HG03025 (cell line): ENCODE measurements around the gene RIMS3.
"Not testable (repeated sequence)": the region's sequence is repeated elsewhere in the genome, so short reads cannot be mapped to it uniquely, and the experiment has no call there.

Source experiments
- ATAC-seq: cut with Tn5 transposase; IDR thresholded peaks from one replicate; pipeline ENCODE4 v1.9.1; 2021; ENCODE audit warnings: mild to moderate bottlenecking, moderate library complexity; ENCODE audit not compliant: unreplicated experiment, low FRiP score

RIMS3 gene

GRCh38 chr1:40633931-40634376, 31.5 kb downstream of the RIMS3 start:
- ATAC-seq: no peak

- no peak for ATAC-seq
Observed at GRCh38 chr1:40633523-40633922, 32.0 kb downstream of the RIMS3 start.

- no peak for ATAC-seq
Observed at GRCh38 chr1:40630488-40631223, 34.8 kb downstream of the RIMS3 start.

- ATAC-seq: not testable (repeated sequence)
Observed at GRCh38 chr1:40629546-40629945, 35.9 kb downstream of the RIMS3 start.

GRCh38 chr1:40628903-40629292, 36.6 kb downstream of the RIMS3 start:
- ATAC-seq: no peak

- ATAC-seq: no peak
Observed at GRCh38 chr1:40627987-40628902, 37.2 kb downstream of the RIMS3 start.

- no peak for ATAC-seq
Observed at GRCh38 chr1:40626383-40626770, 39.1 kb downstream of the RIMS3 start.

- no peak for ATAC-seq
Observed at GRCh38 chr1:40625476-40626382, 39.8 kb downstream of the RIMS3 start.

GRCh38 chr1:40625076-40625475, 40.4 kb downstream of the RIMS3 start:
- ATAC-seq: no peak

- ATAC-seq: no peak
Observed at GRCh38 chr1:40622936-40623629, 42.4 kb downstream of the RIMS3 start.

- no peak for ATAC-seq
Observed at GRCh38 chr1:40621821-40622450, 43.5 kb downstream of the RIMS3 start.

GRCh38 chr1:40620586-40621210, 44.8 kb downstream of the RIMS3 start:
- ATAC-seq: no peak

- no peak for ATAC-seq
Observed at GRCh38 chr1:40620150-40620549, 45.3 kb downstream of the RIMS3 start.

GRCh38 chr1:40618108-40618507, 47.4 kb downstream of the RIMS3 start:
- no peak for ATAC-seq

GRCh38 chr1:40612345-40612831, 53.1 kb downstream of the RIMS3 start:
- no peak for ATAC-seq

GRCh38 chr1:40610156-40610555, 55.3 kb downstream of the RIMS3 start:
- ATAC-seq: no peak

GRCh38 chr1:40607921-40608320, 57.6 kb downstream of the RIMS3 start:
- ATAC-seq: no peak

- no peak for ATAC-seq
Observed at GRCh38 chr1:40606978-40607377, 58.5 kb downstream of the RIMS3 start.

- no peak for ATAC-seq
Observed at GRCh38 chr1:40606194-40606593, 59.3 kb downstream of the RIMS3 start.
